Pancreas (tissue), 10 donors: ENCODE data around the gene ARHGEF26. TPM values are rescaled to one million over a fixed set of nuclear protein-coding genes. Genes with fewer than 3 reads are reported as not detected.

Experiments used
- ATAC-seq, 4 donors: fragments of 200-7000 bp; cut with Tn5 transposase; one replicate each; pipeline versions ENCODE4 v1.8.0 to v1.9.1; 2020; ENCODE audit warnings: mild to moderate bottlenecking in 4 of 4, moderate library complexity in 4 of 4
- DNase-seq, 6 donors: peaks; one replicate each; pipeline ENCODE4 v3.0.0-alpha.2; 2020
- FAIRE-seq: peaks from 2 replicates; lab custom pipeline; 2012; peaks lifted over from hg19 to GRCh38; lab: Jason Lieb, UNC
- H3K27ac ChIP-seq, 4 donors: fragments of 200-600 bp; sonication (generic); 1 replicate in 3 of 4; 2 replicates in 1 of 4; pipeline versions ENCODE4 v1.5.0 to v1.8.0; 2020
- H3K27me3 ChIP-seq, 4 donors: fragments of 200-600 bp; one replicate each; pipeline ENCODE4 v1.8.0; 2021
- H3K36me3 ChIP-seq, 3 donors: fragments of 200-600 bp; sonication (generic) in 1 of 3; one replicate each; pipeline versions ENCODE4 v1.5.0 to v1.8.0; 2020 to 2021
- H3K4me1 ChIP-seq, 3 donors: fragments of 200-600 bp; one replicate each; pipeline ENCODE4 v1.8.0; 2021
- H3K4me3 ChIP-seq, 4 donors: fragments of 200-600 bp; sonication (generic) in 2 of 4; one replicate each; pipeline versions ENCODE4 v1.5.0 to v1.8.0; 2020 to 2021
- H3K9me3 ChIP-seq, 4 donors: fragments of 200-600 bp; one replicate each; pipeline ENCODE4 v1.8.0; 2021
- WGBS, 2 donors: extraction: QIAGEN DNeasy Blood & Tissue Kit; methylation state at CpG; one replicate each; pipeline ENCODE4 v1.1.7; 2013; 5-methylcytosine and 5-hydroxymethylcytosine counted together
- intact Hi-C, 3 donors: fragments of 100-400 bp; cut with DNase I; formaldehyde crosslinking; loops; one replicate each; pipeline versions ENCODE4 v1.11.1 to v1.14.2; 2022
- polyA plus RNA-seq, 2 donors: library from polyadenylated mRNA; stranded (reverse); fragments of 200-250 nt; gene quantifications; one replicate each; pipeline ENCODE4 v1.2.3, GENCODE V29; 2013
- total RNA-seq, 6 donors: library from RNA; stranded (reverse); fragmentation: NEBNext Ultra II Directional in 4 of 6; extraction: Animal tissue kit (Norgen Biotek cat#: 25700) in 4 of 6; gene quantifications; one replicate each; pipeline versions ENCODE4 v1.2.1 to v1.2.4, GENCODE V29; 2021 to 2023
- TF ChIP-seq, protein P1 (sequence below), 4 donors: fragments of 200-600 bp; sonication (generic) in 3 of 4; IDR thresholded peaks; one replicate each; pipeline versions ENCODE4 v1.5.0 to v1.8.0; 2021; ENCODE audit warnings: antibody characterized with exemption in 4 of 4
- donor health status: healthy with polysubstance abuse.
- donor health status: DM: no; HTN: no; CAD: no; lungs with moderate emphysema.
- donor health status: DM: no; HTN: no; CAD: no.
- donor health status: control.
- donor health status: control.
- donor health status: Bipolar disorder and iron deficiency.
- donor health status: DM: yes; HTN: yes; CAD: no.
- donor health status: DM: no; HTN: no; CAD: no.
- donor health status: DM: no; HTN: no; CAD: no.
- donor health status: DM: yes; HTN: yes; CAD: no.

The ARHGEF26 gene
- total and polyA plus RNA-seq, 8 donors: 2.7 to 6.5 (median 4.9) TPM

- FAIRE-seq (no peak), DNase-seq (no peak), ATAC-seq (no peak)
- H3K4me3 ChIP-seq: no peak overlapping the region
- no peaks in the 10 kb centered on the region for H3K4me1 ChIP-seq
- H3K36me3 ChIP-seq: no peaks in the 10 kb centered on the region
- no peaks in the 10 kb centered on the region for H3K27me3 ChIP-seq
- H3K9me3 ChIP-seq: no peaks in the 10 kb centered on the region
- intact Hi-C loops: no loop called here
- TF ChIP-seq, protein P1, sequence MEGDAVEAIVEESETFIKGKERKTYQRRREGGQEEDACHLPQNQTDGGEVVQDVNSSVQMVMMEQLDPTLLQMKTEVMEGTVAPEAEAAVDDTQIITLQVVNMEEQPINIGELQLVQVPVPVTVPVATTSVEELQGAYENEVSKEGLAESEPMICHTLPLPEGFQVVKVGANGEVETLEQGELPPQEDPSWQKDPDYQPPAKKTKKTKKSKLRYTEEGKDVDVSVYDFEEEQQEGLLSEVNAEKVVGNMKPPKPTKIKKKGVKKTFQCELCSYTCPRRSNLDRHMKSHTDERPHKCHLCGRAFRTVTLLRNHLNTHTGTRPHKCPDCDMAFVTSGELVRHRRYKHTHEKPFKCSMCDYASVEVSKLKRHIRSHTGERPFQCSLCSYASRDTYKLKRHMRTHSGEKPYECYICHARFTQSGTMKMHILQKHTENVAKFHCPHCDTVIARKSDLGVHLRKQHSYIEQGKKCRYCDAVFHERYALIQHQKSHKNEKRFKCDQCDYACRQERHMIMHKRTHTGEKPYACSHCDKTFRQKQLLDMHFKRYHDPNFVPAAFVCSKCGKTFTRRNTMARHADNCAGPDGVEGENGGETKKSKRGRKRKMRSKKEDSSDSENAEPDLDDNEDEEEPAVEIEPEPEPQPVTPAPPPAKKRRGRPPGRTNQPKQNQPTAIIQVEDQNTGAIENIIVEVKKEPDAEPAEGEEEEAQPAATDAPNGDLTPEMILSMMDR (IDR thresholded peaks at IDR 0.05): no peak
- WGBS, 2 donors: 79 to 83% methylated on average over 3 of the region's 3 CpGs
- no peak overlapping the region for H3K27ac ChIP-seq
Measured at GRCh38 chr3:154236331-154236730, 115.1 kb downstream of the ARHGEF26 start.

- WGBS, 2 donors: 86 to 88% methylated on average over 6 of the region's 6 CpGs
- DNase-seq (no peak), ATAC-seq (no peak), FAIRE-seq (no peak)
- TF ChIP-seq, protein P1 (IDR thresholded peaks at IDR 0.05): no peak
- H3K27ac ChIP-seq: no peak overlapping the region
- H3K27me3 ChIP-seq: no peaks in the 10 kb centered on the region
- no peaks in the 10 kb centered on the region for H3K9me3 ChIP-seq
- H3K4me1 ChIP-seq: no peaks in the 10 kb centered on the region
- intact Hi-C loops: no loop called here
- H3K4me3 ChIP-seq: no peak overlapping the region
- H3K36me3 ChIP-seq: no peaks in the 10 kb centered on the region
Measured at GRCh38 chr3:154240235-154240634, 119.0 kb downstream of the ARHGEF26 start.

- no peak for DNase-seq
- FAIRE-seq: no peak
- 87 to 94% methylated on average over 5 of the region's 5 CpGs for WGBS, 2 donors
- H3K4me3 ChIP-seq: no peak overlapping the region
- no peak overlapping the region for H3K27ac ChIP-seq
- no peaks in the 10 kb centered on the region for H3K4me1 ChIP-seq
- no peak for ATAC-seq
- no peaks in the 10 kb centered on the region for H3K9me3 ChIP-seq
- H3K27me3 ChIP-seq: no peaks in the 10 kb centered on the region
- intact Hi-C loops: no loop called here
- TF ChIP-seq, protein P1 (IDR thresholded peaks at IDR 0.05): no peak
- no peaks in the 10 kb centered on the region for H3K36me3 ChIP-seq
Measured at GRCh38 chr3:154241496-154241895, 120.3 kb downstream of the ARHGEF26 start.

- H3K27me3 ChIP-seq: no peaks in the 10 kb centered on the region
- intact Hi-C loops: no loop called here
- no peaks in the 10 kb centered on the region for H3K36me3 ChIP-seq
- 89 to 93% methylated on average over 4 of the region's 4 CpGs for WGBS, 2 donors
- DNase-seq: no peak
- TF ChIP-seq, protein P1 (IDR thresholded peaks at IDR 0.05): no peak
- no peak overlapping the region for H3K4me3 ChIP-seq
- ATAC-seq: no peak
- FAIRE-seq: no peak
- no peaks in the 10 kb centered on the region for H3K4me1 ChIP-seq
- no peak overlapping the region for H3K27ac ChIP-seq
- no peaks in the 10 kb centered on the region for H3K9me3 ChIP-seq
Measured at GRCh38 chr3:154242766-154243165, 121.6 kb downstream of the ARHGEF26 start.

- Histone ChIP-seq H3K27me3 (no peaks in the 10 kb centered on the region), H3K4me1 (peaks cover 0 to under 1% (median 0%) of the 10 kb centered on the region in 3 donors), H3K9me3 (no peaks in the 10 kb centered on the region), H3K27ac (peak overlapping the region in 1 of 4 donors; percentile 15), H3K4me3 (no peak overlapping the region), H3K36me3 (no peaks in the 10 kb centered on the region)
- ATAC-seq: peak in 1 of 4 donors; percentile 21
- WGBS, 2 donors: 87 to 91% methylated on average over 2 of the region's 2 CpGs
- DNase-seq: no peak
- intact Hi-C loops: no loop called here
- TF ChIP-seq, protein P1 (IDR thresholded peaks at IDR 0.05): no peak
- FAIRE-seq: no peak
Measured at GRCh38 chr3:154243353-154243752, 122.2 kb downstream of the ARHGEF26 start.
